NCI-H146 (cell line): ENCODE results near the gene HNRNPL.
A peak's percentile ranks its signal among the peaks of the same experiment; 100 is the strongest.
"Not testable (repeated sequence)": the region's sequence is repeated elsewhere in the genome, so short reads cannot be mapped to it uniquely, and the experiment has no call there.

Source experiments
- DNase-seq: peaks from one replicate; lab custom pipeline; 2025; lab: John Stamatoyannopoulos, UW

The HNRNPL gene

DNA sequence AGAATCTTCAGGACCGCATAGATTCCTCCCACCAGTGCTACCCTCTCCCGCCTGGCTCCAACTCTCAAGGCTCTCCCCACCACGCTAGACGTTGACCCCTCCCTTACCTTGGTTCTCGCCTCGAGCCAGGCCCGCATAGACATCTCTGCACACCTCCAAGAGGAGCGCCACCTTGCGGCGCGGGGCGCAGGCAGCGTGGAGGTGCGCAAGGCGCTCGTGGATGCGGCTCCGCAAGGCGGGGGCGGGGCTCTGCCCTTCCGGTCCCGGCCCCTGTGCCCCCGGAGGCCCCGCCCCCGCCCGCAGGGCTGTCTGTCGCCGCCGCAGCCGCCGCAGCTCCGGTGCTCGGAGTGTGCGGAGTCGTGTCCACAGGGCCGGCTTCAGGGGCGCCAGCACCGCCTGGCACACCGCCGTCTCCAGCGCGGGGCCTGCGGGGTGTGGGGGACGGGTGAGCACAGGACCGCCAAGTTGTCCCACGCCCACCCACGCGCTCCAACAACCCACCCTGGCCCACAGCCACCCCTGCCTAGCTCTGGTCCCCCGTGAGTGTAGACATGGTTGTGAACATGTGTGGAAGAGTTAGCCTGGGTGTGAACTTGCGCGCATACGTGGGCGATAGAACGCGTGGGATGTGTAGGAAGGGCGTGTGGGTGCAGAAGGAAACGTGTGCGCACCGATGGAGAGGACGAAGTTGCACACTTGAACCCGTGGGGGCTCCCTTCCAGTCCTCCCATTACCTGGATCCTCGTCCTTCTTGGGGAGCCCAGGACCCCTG, 20.2 kb upstream of the HNRNPL start:
- no peak for DNase-seq

DNA sequence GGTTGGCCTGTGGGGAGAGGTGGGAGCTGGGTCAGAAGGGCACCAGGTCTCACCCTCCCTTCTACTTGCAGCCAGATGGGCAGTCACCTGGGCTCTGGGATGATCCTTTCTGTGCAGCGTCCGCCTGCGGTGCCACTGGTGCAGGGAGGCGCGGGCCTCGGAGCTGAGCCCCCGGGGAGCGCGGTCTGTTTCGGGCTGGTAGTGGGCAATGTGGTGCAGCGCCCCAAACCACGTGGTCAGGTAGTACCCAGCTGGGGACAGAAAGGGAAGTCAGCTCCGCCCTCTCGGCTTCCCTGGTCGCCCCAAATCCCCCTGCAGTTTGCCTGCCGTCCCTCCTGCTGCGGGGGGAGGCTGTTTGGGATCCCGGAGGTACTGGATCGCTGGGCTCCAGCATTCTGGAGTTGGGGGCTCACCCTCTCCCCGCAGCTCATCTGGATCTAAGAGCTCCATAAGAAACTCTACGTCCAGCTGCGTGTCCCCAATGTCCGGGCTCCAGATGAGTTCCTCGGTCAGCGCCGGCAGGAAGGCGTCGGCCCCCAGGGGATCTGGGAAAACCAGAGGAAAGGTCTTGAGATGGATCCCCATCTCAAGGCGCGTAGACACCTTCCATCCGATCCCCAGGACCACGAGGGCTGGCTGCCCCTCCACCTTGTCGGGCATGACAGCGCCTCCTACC, 19.5 kb upstream of the HNRNPL start:
- no peak for DNase-seq

DNA sequence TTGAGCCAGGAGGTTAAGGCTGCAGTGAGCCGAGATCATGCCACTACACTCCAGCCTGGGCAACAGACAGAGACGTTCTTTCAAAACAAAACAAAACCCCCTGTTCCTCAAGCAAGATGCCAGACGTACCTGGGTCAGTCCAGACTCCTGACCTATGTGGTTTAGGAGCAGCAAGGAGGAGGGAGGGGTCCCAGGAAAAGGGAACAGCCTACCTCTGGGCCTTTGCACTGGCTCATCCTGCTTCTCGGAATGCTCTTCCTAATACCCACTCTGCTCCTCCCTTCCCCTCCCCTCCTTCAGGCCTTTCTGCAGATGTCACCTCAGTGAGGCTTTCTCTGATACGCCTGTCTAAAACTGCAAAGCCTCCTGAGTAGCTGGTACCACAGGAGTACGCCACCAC, 18.8 kb upstream of the HNRNPL start:
- DNase-seq: no peak

DNA sequence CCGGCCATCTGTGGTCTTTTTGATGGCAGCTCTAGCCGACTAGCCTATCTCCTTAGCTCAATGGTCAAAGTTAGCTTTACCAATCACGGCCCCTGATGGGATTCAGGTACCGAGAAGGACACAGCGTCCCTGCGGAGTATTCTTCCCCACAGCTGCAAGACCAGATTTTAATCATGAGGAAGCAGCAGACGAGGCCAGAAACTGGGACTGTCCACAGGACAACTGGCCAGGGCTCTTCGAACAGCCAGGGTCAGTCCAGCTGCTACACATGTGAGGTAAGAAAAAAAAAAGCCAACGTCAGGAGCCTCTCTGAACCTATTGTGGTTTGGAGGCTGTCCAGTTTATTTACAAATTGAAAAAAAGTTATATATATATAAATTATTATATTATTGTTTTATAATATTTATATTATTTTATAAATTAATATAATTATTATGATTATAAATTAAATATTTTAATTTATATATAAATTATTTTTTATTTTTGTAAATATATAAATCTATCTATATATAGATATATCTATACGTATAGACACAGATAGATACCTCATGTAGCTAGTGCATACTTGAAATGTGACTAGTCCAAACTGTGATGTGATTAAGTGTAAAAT, 17.5 kb upstream of the HNRNPL start:
- no peak for DNase-seq

DNA sequence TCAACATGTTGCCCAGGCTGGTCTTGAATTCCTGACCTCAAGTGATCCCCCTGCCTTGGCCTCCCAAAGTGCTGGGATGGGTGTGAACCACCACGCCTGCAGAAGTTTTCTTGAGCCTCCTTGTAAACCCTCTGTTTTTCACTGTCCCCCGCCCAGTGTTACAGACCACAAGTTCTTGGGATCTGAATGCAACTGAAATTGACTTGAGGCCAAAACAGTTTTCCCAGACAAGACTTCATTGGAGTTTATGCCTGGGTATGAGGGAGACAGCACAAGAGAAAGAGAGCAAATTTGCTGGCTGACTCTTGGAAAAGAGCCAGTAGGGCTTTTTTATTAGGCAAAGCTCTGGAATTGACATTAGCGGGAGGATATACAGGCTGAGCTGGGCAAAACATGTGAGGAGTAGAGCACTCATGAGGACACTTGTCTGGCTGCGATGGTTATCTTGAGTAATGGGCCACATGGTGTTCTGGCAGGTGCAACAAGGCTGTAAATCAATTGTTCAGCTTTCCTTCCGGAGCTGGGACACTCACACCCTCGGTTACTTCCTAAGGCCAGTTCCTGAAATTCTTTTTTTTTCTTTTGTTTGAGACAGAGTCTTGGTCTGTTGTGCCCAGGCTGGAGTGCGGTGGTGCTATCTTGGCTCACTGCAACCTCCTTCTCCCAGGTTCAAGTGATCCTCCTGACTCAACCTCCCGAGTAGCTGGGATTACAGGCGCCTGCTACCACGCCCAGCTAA, 12.7 kb upstream of the HNRNPL start:
- peak; percentile 93 for DNase-seq

DNA sequence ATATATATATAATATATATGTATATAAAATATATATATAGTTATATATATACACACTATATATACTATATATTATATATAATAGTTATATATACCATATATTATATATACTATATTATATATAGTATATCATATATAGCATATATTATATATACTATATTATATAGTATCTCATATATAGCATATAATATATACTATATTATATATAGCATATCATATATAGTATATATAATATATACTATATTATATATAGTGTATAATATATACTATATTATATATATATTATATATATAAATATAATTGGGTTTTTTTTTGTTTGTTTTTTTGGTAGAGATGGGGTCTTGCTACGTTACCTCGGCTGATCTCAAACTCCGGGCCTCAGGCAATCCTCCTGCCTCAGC, 11.6 kb upstream of the HNRNPL start:
- no peak for DNase-seq

DNA sequence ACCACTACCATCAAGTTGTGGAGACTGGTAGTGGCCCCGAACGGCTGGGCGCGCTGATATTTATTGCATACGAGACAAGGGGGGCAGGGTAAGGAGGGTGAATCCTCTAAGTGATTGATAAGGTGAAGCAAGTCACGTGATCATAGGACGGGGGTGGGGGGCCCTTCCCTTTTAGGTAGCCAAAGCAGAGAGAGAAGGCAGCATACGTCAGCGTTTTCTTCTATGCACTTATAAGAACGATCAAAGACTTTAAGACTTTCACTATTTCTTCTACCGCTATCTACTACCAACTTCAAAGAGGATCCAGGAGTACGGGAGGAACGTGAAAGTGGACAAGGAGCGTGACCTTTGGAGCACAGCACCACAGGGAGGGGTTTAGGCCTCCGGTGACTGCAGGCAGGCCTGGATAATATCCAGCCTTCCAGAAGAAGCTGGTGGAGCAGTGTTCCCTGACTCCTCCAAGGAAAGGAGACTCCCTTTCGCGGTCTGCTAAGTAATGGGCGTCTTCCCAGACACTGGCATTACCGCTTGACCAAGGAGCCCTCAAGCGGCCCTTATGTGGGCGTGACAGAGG, 9.9 kb upstream of the HNRNPL start:
- not testable (repeated sequence) for DNase-seq

DNA sequence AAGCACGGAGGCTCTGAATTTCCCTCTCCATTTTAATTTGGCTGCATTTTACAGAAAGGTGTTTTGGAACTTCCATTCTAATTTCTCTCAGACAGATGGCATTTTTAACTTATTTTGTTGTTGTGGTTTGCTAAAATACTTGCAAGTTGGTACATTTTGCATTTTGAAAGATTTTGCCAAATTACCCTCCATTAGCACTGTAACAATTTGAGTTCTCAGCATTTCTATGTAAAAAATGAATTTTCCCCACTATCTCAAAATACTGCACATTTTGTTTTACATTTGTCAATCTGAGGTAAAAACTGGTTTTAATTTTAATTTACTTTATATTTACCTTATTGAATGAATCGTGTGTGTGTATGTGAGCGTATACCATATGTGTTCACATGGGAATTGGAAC, 7.0 kb upstream of the HNRNPL start:
- DNase-seq: no peak

DNA sequence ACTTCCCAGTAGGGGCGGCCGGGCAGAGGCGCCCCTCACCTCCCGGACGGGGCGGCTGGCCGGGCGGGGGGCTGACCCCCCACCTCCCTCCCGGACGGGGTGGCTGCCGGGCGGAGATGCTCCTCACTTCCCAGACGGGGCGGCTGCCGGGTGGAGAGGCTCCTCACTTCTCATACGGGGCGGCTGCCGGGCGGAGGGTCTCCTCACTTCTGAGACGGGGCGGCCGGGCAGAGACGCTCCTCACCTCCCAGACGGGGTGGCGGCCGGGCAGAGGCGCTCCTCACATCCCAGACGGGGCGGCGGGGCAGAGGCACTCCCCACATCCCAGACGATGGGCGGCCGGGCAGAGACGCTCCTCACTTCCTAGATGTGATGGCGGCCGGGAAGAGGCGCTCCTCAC, 6.0 kb upstream of the HNRNPL start:
- DNase-seq: not testable (repeated sequence)

DNA sequence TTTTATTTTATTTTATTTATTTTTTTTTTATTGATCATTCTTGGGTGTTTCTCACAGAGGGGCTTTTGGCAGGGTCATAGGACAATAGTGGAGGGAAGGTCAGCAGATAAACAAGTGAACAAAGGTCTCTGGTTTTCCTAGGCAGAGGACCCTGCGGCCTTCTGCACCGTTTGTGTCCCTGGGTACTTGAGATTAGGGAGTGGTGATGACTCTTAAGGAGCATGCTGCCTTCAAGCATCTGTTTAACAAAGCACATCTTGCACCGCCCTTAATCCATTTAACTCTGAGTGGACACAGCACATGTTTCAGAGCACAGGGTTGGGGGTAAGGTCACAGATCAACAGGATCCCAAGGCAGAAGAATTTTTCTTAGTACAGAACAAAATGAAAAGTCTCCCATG, 5.2 kb upstream of the HNRNPL start:
- DNase-seq: not testable (repeated sequence)

DNA sequence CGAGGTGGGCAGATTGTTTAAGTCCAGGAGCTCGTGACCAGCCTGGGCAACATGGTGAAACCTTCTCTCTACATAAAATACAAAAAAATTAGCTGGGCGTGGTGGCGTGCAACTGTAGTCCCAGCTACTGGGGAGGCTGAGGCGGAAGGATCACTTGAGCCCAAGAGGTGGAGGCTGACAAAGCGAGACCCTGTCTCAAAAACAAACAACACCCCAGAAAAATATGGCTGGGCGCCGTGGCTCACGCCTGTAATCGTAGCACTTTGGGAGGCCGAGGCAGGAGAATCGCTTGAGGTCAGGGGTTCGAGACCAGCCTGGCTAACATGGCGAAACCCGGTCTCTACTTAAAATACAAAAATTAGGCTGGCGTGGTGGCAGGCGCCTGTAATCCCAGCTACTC, 3.4 kb upstream of the HNRNPL start:
- no peak for DNase-seq

DNA sequence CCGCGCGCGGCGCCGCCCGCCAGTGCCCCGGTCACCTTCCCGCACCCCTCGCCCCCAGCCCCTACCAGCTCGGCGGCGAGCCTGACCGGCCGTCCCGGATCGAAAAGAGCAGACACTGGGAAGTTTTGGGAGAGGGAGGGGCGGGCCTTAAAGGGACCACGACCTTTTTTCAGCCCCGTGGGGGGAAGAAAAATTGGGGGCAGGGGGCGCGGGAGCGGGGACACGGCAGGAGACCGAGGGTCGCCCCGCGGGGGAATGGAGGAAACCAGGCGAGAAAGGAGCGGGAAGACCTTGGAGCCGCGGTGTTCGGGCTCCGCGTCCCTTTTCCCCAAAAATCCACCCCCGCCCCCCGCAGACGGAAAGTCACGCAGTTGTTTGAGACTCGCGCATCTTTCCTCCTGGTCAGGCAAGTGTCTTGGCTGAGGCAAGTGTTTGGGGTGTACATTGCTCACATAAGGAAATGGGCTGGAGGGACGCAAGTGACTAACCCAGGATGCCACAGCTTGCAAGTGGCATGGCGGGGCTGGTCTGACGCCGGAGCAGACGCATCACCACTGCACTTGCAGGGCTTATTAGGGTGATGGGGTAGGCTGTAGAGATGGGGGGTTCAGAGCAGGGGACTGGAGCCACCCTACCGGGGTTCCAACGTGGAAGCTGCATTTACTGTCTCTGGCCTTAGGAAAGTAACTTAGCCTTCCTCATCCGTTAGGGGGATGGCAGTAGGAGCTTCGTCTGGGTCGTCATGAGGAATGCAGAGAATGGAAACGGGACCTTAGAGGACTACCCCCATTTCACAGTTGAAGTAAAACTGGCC, 2.7 kb upstream of the HNRNPL start:
- DNase-seq: peak; percentile 62

DNA sequence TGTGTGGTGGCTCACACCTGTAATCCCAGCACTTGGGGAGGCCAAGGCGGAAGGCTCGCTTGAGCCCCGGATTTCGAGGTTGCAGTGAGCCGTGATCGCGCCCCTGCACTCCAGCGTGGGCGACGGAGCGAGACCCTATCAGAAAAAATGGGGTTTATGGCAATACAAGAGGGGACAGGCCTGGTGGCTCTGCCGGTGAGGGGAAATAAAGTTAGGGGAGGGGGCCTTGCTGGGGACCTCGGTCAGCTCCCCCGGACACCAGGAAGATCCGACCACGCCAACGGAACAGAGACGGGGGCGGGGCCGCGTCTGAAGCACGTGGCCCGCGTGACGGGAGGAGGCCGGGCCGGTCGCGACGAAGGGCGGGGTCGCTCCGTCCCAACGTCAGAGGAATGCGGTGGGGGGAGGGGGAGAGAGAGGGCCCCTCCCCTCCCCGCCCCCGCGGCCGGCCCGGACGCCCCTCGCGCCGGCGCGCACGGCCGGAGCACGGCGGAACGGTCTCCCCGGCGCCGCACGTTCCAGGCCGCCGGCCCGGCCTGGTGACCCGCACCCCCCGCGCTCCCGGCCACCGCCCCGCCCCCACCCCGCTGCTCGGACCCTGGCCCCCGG, 1.9 kb upstream of the HNRNPL start:
- DNase-seq: peak; percentile 94

DNA sequence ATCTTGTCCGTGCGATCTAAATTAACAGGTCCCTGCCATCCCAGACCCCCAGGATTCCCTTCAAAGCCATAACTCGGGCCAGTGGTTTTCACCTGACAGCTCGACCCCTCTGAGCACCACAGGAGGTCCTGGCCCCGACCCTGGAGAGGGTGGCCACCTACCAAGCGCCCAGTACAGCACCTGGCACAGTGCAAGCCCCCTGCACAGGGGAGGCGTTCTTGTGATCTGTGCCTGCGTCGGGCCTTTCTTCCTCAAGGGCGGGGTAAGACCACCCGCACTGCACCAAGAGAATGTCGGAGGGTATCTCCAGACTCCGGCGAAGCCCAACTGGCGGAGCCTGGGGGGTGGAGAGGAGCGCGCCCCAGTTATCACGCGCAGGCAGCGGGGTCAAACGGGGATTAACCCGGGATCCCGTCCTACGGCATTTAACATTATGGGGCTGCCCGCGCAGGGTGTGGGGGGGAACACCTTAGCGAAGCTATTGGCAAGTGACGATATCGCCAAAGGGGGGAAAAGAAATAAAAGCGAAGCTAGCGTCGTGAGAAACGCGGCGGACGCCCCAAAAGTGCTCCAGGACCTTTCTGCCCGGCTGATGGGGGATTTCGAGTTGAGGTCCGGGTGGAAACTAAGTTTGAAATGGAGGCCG, 1.3 kb upstream of the HNRNPL start:
- DNase-seq: peak; percentile 77

DNA sequence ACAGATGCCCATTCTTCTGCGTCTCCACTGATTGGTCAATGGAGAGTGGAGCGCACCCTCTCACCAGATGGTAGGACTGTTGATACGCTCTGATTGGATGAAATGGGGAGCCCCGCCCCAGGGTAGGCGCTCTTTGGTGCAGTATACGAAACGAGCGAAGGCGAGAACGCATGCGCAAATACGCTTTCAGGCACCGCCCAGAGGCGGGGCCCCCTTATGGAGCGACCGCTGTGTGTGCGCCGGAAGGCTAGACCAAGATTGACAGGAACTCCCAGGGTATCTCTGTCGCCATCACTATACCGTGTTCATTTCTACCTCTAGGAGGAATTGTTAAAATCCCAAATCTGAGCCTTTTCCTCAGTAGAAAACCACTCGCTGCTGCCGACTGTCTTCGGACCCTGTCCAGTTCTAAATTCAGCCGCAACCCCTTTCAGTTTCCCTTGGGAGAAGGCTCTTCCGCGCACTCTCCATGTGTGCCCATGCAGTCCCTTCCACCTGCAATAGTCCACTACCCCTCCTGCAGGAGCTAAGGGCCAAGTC, 720 bp upstream of the HNRNPL start:
- DNase-seq: peak; percentile 85

DNA sequence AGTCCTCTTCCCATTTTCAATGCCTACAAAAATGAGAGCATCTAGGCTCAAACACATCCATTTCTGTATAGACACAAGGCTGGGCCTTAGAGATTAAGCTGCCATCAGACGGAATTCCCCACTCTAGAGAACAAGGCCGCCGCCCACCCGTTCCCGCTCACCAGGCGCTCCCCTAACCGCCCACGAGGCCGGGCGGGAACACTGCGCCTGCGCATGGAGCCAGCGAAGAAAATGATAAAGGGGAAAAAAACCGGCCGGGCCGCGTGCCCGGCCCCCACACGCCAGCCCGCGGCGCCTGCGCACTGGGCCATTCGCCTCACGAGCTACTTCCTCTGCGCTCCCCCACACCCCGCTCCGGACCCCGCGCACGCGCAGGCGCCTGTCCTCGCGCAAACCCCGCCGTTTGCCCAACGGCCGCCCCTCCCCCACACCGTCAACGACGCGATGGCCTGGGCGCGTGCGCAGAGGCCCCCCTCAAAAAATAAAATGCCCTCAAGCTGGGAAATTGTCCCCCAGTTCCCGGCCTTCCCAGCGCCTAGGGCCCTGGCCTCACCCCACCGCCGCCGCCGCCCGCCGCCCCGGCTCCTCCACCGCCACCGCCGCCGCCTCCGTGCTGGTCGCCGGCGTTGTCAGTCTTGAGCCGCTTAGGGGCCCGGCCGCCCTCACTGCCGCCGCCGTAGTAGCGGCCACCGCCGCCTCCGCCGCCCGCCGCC, 483 bp downstream of the HNRNPL start:
- peak; percentile 97 for DNase-seq

DNA sequence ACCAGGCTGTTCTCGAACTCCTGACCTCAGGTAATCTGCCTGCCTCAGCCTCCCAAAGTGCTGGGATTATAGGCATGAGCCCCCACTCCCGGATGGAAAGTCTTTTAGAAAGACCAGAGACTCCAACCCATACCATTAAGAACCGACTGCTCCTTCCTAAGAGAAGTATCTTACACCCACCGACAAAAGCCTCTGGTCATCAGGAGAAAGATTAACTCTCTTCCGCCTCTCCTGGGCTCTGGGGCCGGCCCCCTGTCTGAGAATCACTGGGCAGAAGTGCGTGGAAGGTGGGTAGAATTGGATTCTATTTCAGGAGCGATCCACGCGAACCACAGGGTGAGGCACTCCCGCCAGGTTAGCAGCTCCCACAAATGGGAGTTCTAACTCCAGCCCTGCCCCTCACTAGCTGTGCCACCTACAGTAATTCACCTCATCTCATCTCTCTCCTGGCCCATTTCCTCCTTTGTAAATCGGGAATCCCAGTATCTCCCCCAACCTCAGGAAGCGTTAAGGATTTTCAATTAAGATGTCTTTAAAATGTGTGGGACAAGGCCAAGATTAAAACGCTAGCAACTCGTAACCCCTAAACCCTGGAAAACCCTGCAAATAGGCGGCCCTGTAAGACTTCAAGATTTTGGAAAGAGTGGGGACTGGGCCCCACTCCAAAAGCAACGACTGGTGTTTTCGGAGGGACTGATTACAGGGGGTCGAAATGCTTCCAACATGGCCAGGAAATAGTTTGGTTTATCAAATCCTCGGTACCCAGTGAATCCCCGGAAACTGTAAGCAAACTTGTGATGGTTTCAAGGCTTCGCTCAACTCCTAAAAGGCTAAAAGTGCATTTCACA, 1.3 kb downstream of the HNRNPL start:
- DNase-seq: no peak

DNA sequence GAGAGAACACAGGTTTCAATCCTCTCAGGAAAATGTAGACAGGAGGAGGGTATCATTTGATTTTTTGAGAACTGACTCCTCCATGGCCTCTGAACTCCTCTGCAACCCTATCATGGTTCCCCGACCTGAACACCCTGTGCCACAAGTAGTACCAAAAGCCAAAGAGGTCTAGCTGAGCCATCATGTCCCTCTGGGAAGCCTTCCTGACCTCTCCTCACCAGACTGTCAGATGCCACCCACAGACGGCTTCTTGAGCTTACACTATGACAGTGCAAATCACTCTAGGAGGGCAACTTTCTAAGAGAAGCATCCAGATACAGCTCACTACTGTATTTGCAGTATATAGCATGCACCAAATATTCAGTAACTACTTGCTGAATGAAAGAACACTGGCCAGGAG, 3.7 kb downstream of the HNRNPL start:
- DNase-seq: no peak
